Esophagus squamous epithelium (tissue), 5 donors: ENCODE results near the gene GMDS. TPM values are rescaled to one million over a fixed set of nuclear protein-coding genes. Genes with fewer than 3 reads are reported as not detected.

ENCODE experiments used
- DNase-seq: peaks from one replicate; lab custom pipeline; 2025; lab: John Stamatoyannopoulos, UW
- H3K27ac ChIP-seq, 4 donors: fragments of 200-600 bp; sonication (generic); one replicate each; pipeline ENCODE4 v1.5.1; 2016 to 2019; ENCODE audit warnings: mild to moderate bottlenecking in 1 of 4
- H3K27me3 ChIP-seq, 4 donors: fragments of 200-600 bp; sonication (generic); 1 replicate in 3 of 4; 2 replicates in 1 of 4; pipeline versions ENCODE4 v1.5.1 to v1.6.0; 2017 to 2021; ENCODE audit warnings: antibody characterized with exemption in 1 of 4
- H3K36me3 ChIP-seq, 3 donors: fragments of 200-600 bp; sonication (generic); one replicate each; pipeline ENCODE4 v1.5.1; 2016 to 2019
- H3K4me1 ChIP-seq, 3 donors: fragments of 200-600 bp; sonication (generic); one replicate each; pipeline ENCODE4 v1.5.1; 2017 to 2019
- H3K4me3 ChIP-seq, 4 donors: fragments of 200-600 bp; sonication (generic); 1 replicate in 3 of 4; 2 replicates in 1 of 4; pipeline ENCODE4 v1.5.1; 2016 to 2019; ENCODE audit warnings: mild to moderate bottlenecking in 2 of 4, moderate library complexity in 1 of 4
- H3K9me3 ChIP-seq, 3 donors: fragments of 200-600 bp; sonication (generic); one replicate each; pipeline ENCODE4 v1.5.1; 2016 to 2019
- POLR2A ChIP-seq, 4 donors: fragments of 450-650 bp; IDR thresholded peaks; one replicate each; pipeline ENCODE4 v1.6.1; 2017; ENCODE audit warnings: antibody characterized with exemption in 4 of 4, mild to moderate bottlenecking in 4 of 4, moderate library complexity in 3 of 4
- WGBS, 2 donors: methylation state at CpG; one replicate each; pipeline ENCODE4 v1.1.5; 2018; 5-methylcytosine and 5-hydroxymethylcytosine counted together
- intact Hi-C: fragments of 100-400 bp; cut with DNase I; formaldehyde crosslinking; loops from one replicate; pipeline ENCODE4 v1.15.0; 2022
- total RNA-seq, 4 donors: library from RNA; depleted of rRNA; stranded (reverse); fragments of >200 nt; gene quantifications; one replicate each; pipeline ENCODE4 v1.1.0, GENCODE V29; 2016
- TF ChIP-seq, protein P1 (sequence below), 6 experiments: fragments of 450-650 bp in 4 of 6; fragments of 200-600 bp in 2 of 6; sonication (generic) in 2 of 6; IDR thresholded peaks; one replicate each; pipeline ENCODE4 v1.5.1; 2016 to 2019; ENCODE audit warnings: antibody characterized with exemption in 6 of 6, mild to moderate bottlenecking in 4 of 6, moderate library complexity in 4 of 6
- donor health status: DM: yes; HTN: yes; CAD: no.

Gene GMDS
- total RNA-seq, 4 donors from 2014 or later, result 17.9 to 58.7 (median 36.7) TPM

DNA sequence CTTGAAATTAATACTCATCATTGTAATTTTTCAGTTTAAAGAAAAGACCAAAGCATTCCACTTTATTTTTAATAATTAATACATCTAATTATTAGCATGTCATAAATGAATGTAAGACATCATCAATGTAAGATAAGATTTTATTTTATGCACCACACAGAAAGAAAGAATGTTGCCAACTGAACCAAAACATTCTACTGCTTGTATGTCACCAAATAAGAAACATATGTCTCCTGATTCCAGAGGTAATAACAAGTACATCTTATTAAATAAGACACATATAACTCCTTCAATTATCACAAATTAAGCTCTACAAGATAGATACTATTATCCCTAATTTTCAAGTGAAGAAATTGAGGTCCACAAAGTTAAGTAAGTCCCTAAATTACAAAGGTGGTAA, 189.5 kb downstream of the GMDS start:
- Histone ChIP-seq H3K4me3 (no peak overlapping the region), H3K27ac (no peak overlapping the region)
- TF ChIP-seq, protein P1, sequence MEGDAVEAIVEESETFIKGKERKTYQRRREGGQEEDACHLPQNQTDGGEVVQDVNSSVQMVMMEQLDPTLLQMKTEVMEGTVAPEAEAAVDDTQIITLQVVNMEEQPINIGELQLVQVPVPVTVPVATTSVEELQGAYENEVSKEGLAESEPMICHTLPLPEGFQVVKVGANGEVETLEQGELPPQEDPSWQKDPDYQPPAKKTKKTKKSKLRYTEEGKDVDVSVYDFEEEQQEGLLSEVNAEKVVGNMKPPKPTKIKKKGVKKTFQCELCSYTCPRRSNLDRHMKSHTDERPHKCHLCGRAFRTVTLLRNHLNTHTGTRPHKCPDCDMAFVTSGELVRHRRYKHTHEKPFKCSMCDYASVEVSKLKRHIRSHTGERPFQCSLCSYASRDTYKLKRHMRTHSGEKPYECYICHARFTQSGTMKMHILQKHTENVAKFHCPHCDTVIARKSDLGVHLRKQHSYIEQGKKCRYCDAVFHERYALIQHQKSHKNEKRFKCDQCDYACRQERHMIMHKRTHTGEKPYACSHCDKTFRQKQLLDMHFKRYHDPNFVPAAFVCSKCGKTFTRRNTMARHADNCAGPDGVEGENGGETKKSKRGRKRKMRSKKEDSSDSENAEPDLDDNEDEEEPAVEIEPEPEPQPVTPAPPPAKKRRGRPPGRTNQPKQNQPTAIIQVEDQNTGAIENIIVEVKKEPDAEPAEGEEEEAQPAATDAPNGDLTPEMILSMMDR (IDR thresholded peaks at IDR 0.05), result no peak
- no peak for TF ChIP-seq POLR2A (IDR thresholded peaks at IDR 0.05)

DNA sequence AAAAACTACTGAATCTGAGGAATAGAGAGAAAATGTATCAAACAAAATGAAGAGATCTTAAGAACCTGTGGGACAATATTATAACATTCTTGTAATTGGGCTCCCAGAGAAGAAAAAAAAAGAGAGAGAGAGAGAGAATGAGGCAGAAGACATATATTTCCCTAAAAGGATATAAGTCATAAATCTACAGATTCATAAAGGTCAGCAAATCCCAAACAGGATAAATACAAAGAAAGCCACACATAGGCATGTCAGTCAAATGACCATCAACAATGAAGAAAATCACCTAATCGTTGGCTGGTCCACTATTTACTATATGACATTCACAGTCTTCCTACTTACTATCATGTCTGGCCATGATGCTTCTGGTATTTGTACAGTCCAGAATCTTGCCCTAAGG, 190.3 kb downstream of the GMDS start:
- Histone ChIP-seq H3K27ac (no peak overlapping the region), H3K4me1 (no peaks in the 10 kb centered on the region), H3K9me3 (no peaks in the 10 kb centered on the region), H3K27me3 (no peaks in the 10 kb centered on the region), H3K4me3 (no peak overlapping the region), H3K36me3 (no peaks in the 10 kb centered on the region)
- 77 to 89% methylated on average over 1 of the region's 1 CpG for WGBS, 2 donors
- intact Hi-C loops, result no loop called here
- no peak for TF ChIP-seq POLR2A (IDR thresholded peaks at IDR 0.05)
- TF ChIP-seq, protein P1 (IDR thresholded peaks at IDR 0.05), result no peak
- no peak for DNase-seq

More for the DNA sequence above, 189.5 kb downstream of the GMDS start:
- H3K36me3 ChIP-seq, result no peaks in the 10 kb centered on the region
- intact Hi-C loops, result no loop called here
- no peak for DNase-seq
- H3K9me3 ChIP-seq, result no peaks in the 10 kb centered on the region
- no peaks in the 10 kb centered on the region for H3K27me3 ChIP-seq
- H3K4me1 ChIP-seq, result no peaks in the 10 kb centered on the region

DNA sequence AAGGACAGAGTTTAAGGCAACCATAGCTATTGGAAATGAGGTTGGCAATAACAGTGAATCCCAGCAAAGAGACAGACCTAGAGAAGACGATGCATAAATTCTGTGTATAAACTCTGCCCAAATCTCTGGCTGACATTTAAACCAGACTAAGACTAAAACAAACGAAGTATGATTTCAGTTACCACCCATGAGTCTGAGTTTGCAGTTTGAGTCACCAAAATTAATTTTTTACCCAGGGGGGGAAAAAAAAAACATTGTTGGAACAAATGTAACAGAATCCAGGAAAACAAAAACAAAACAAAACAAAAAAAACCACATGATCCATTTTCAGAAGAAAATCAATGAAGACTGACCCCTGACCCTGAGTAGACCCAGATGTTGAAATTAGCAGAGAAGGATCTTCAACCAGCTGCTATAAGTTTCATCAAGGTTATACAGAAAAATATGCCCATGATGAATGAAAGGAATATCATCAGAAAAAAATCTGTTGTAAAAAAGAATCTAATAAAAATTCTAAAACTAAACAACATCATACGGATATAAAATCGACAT, 190.8 kb downstream of the GMDS start:
- Histone ChIP-seq H3K4me3 (no peak overlapping the region), H3K27ac (no peak overlapping the region), H3K27me3 (no peaks in the 10 kb centered on the region), H3K9me3 (no peaks in the 10 kb centered on the region), H3K36me3 (no peaks in the 10 kb centered on the region), H3K4me1 (no peaks in the 10 kb centered on the region)
- DNase-seq, result no peak
- TF ChIP-seq POLR2A (IDR thresholded peaks at IDR 0.05), result no peak
- TF ChIP-seq, protein P1 (IDR thresholded peaks at IDR 0.05), result no peak
- intact Hi-C loops, result no loop called here
- 70 to 76% methylated on average over 4 of the region's 4 CpGs for WGBS, 2 donors

DNA sequence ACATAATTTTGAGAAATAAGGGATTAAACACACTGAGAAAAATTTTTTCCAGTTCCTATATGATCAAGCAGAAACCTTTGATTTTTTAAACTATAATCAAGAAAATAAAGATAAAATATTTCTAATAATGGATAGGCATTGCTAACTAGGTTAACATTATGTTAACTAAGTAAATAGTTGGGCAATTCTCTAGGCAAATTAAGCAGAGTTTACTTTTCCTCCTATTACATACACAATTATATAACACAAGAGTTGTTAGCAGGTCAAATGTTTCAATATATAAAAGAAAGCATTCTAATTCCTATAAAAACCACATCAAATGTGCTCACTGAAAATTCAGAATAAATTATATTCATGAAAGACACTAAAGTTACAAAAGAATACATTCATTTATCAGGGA, 191.7 kb downstream of the GMDS start:
- H3K9me3 ChIP-seq, result no peaks in the 10 kb centered on the region
- H3K4me1 ChIP-seq, result no peaks in the 10 kb centered on the region
- TF ChIP-seq, protein P1 (IDR thresholded peaks at IDR 0.05), result no peak
- TF ChIP-seq POLR2A (IDR thresholded peaks at IDR 0.05), result no peak
- H3K27me3 ChIP-seq, result no peaks in the 10 kb centered on the region
- no peak overlapping the region for H3K4me3 ChIP-seq
- no peaks in the 10 kb centered on the region for H3K36me3 ChIP-seq
- DNase-seq, result no peak
- intact Hi-C loops, result no loop called here
- no peak overlapping the region for H3K27ac ChIP-seq

DNA sequence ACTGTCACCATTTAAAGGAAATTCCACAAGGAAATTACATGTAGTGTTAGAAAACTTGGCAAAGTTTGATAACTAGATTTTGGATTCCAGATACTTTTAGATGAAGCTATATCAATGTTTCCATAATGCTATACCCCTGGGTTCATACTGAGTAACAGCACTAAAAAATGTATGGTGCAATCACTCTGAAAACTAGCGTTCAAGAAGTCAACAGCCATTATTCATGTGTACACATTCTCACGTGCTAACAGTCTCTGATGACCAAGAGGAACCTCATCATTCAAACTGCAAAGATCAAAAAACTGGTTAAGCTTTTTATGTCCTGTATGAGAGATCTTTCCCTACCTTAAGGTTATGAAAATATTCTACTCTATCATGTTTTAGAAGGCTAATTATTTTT, 197.6 kb downstream of the GMDS start:
- Histone ChIP-seq H3K4me3 (no peak overlapping the region), H3K4me1 (no peaks in the 10 kb centered on the region), H3K36me3 (no peaks in the 10 kb centered on the region), H3K27ac (no peak overlapping the region), H3K27me3 (no peaks in the 10 kb centered on the region), H3K9me3 (no peaks in the 10 kb centered on the region)
- 70 to 90% methylated on average over 2 of the region's 2 CpGs for WGBS, 2 donors
- intact Hi-C loops, result no loop called here
- no peak for TF ChIP-seq POLR2A (IDR thresholded peaks at IDR 0.05)
- TF ChIP-seq, protein P1 (IDR thresholded peaks at IDR 0.05), result no peak
- no peak for DNase-seq
